NOMO-1 treated with dmso at 0.1 percent for 144 hours (cell line): ENCODE measurements around the gene DDX54.
"Not testable (repeated sequence)": the region's sequence is repeated elsewhere in the genome, so short reads cannot be mapped to it uniquely, and the experiment has no call there.

ENCODE experiments used
- DNase-seq: peaks from one replicate; lab custom pipeline; 2025; ENCODE audit not compliant: unreplicated experiment; lab: John Stamatoyannopoulos, UW

Gene DDX54

DNA sequence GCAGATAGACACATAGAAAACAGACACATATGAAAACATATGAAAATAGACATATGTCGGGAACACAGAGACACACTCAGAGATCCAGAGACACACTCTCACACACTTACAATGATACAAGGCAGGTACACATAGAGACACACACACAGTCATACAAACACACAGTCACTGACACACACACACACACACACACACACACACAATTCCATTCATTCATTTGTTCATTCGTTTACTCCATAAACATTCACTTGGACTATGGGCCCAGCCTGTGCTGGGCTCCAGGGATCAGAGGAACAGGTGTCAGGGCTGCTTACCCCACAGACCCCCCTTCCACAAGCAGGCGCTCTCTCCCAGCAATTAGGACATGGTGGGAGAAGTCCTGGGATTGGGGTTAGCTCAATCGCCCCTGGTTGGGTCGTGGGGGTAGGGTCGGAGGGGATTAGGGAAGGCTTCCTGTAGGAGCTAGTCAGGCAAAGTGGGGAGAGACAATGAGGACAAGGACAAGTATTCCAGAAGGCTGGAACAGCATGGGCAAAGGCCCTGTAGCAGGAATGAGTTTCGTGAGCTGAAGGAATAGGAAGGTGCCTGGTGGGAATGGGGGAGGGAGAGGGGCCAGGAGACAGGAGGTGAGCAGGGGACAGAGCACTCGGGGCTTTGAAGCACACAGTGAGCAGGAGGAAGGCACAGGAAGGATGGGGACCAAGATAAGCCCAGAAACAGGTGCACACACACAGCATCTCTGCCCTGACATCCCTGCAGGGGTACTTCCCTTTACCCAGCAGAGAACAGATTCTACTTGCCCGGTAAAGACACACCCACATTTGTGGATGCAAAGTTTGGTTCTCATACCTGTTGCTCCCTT lies 56.2 kb downstream of the DDX54 start:
- DNase-seq, result no peak

GRCh38 chr12:113127791-113128199 lies 57.5 kb downstream of the DDX54 start:
- no peak for DNase-seq

DNA sequence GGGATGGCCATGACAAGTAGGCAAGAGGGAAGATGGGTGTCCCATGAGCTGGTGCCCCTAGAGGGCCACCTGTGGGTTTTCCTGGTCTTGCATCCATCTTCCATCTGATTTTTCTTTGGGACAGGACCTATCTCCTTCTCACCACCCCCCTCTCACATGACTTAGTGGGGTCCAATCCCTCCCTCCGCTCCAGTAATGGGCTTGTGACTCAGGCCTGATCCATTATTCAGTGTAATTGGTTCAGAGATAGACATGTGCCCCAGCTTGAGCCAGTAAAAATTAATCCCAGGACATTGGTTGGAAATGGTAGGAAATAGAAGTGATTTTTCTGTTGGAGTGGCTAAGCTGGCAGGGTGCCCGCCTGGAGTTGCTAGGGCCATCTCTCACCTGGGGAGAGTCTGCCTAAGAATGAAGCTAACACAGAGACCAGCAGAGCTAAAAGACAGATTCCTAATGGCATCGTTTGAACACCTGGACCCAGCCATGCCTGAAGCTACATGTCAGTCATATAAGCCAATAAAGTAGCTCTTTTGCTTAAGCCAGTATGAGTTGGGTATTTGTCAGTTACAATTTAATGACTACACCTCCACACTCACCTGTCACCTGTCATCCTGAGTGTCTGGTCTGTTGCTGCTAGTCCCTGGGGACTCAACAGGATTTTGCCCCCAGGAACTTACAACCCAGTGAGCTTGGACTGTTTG lies 64.5 kb downstream of the DDX54 start:
- DNase-seq, result no peak

GRCh38 chr12:113119980-113120669 lies 65.2 kb downstream of the DDX54 start:
- DNase-seq, result no peak

DNA sequence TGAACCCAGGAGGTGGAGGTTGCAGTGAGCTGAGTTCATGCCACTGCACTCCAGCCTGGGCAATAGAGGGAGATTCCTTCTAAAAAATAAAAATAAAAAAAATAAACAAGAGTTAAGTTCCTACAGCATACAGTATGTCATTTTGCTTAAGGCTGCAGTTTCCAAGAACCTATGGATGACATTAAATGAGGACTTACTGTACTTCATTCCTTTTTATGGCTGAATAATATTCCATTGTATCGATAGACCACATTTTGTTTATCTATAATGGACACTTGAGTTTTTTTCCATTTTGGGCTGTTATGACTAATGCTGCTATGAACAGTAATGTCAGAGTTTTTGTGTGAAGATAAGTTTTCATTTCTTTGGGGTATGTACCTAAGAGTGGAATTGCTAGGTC lies 67.1 kb downstream of the DDX54 start:
- DNase-seq, result no peak

DNA sequence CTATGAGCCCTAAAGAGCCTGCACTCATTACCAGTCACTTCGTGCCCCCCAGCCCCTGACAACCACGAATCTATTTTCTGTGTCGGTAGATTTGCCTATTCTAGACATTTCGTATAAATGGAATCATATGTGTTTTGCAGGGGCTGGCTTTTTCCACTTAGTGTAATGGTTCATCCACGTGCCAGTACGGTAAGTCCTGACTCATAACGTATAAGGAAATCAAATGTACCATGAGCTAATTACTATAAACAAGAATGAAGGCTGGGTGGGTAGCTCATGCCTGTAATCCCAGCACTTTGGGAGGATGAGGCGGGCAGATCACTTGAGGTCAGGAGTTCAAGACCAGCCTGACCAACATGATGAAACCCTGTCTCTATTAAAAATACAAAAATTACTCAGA lies 67.6 kb downstream of the DDX54 start:
- not testable (repeated sequence) for DNase-seq

GRCh38 chr12:113116875-113117274 lies 68.4 kb downstream of the DDX54 start:
- no peak for DNase-seq

GRCh38 chr12:113115455-113116126 lies 69.7 kb downstream of the DDX54 start:
- no peak for DNase-seq

DNA sequence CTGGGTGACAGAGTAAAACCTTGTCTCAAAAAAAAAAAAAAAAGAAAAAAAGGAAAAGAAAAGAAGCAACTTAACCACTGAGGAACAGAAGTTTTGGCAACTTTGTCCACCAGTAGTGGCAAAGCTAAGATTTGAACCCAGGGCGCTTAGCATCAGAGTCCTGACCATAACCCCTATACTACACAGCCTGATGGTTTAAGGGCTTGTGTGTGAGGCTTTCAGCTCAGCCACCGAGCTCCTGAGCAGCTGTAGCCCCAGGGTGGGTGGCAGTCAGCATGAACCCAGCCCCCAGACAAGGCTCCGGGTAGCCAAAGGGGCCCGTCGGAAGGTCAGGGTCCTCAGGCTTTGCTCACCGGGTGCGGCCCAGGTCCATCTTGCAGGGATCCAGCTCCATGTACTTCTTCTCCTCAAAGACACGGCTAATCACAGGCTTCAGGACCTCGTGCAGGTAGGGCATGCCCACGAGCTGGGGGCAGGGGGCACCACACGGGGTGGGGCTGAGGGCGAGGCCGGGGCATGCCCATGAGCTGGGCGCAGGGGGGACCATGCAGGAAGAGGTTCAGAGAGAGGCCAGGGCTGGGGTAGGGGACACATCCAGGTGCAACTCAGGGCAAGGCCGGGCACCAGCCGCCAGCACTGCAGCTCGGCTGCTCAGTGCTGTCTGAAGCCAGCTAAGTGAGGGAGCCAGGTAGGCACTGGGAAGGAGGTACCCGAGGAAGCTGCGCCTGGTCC lies 70.7 kb downstream of the DDX54 start:
- no peak for DNase-seq

- DNase-seq, result no peak
These were observed 71.9 kb downstream of the DDX54 start for GRCh38 chr12:113113397-113113796.

DNA sequence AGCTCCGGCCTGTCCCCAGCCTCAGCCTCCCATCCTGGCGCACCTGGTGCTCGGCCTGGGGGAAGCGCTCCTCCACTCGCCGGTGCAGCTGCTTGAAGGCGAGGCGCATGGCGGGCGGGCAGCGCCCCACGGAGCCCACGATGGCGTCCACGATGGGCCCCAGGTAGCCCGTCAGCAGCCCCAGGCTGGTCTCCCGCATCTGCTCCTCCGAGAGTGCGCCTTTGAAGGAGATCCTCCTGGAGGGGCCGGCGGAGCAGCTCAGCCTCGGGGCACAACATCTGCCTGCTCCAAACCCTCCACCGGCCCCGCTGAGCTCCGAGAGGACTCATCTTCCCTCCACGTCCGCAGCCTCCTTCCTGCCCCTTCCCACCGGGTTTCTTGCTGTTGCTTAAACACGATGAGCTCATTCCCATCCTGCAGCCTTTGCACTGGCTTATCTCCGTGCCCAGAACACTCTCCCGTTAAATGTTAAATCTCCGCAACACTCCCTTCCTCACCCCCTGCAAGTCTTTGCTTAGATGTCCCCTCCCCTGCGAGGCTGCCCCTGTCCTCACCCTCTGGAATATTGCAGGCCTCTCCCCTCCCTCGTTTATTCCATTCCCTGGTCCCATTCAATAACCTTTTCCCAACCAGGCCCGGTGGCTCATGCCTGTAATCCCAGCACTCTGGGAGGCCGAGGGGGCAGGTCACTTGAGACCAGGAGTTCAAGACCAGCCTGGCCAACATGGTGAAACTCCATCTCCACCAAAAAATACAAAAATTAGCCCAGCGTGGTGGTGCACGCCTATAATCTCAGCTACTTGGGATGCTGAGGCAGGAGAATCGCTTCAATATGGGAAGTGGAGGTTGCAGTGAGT lies 73.0 kb downstream of the DDX54 start:
- no peak for DNase-seq

GRCh38 chr12:113111247-113111646 lies 74.0 kb downstream of the DDX54 start:
- DNase-seq, result no peak

DNA sequence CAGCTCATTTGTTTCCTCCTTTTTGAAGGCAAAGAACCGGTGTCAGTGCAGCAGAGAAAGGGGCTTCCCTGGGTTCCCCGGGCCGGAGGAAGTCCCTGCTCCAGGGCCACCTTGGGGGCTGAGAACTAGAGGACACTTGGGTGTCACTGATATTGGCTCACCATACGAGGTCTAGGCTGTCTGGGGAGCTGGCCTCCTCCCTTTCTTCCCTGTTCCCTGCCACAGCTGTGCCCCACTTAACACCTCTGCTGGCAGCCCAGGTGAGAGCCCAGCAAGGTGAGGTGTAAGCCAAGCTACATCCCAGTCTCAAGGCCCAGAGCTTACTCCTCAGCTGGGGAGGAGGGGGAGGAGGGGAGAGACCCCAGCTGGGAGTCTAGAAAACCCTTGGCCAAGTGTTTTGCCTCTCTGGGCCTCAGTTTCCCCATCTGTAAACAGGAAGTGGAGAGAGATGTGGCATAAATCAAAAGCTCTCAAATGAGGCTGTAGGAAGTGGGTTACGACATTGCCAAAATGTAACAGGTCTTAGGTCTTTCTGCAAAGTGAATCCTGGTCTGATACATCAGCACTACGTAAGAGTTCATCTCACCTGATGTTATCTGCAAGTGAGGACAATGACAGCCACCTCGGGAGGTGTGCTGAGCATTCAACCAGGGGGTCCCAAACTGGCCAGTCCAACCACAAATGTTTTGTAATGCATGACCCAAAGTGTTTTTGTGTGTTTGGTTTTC lies 75.2 kb downstream of the DDX54 start:
- DNase-seq, result no peak

DNA sequence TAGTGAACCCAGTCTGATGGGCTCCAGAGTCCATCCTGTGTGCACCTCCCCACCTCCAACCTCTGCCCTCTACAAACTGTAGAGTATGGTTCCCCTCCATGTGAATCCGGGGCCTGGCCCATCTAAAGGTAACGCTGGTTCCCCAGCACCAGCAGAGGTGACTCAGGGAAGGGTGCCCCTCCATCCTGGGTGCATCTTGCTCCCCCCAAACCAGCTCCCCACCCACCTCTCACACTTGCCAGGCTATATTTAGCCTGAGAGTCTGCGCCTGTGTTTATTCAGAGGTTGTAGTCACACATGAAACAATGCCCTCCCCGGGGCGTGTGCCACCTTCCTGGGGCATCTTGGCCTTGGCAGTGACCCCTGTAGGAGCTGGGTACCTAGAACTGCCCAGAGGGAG lies 75.9 kb downstream of the DDX54 start:
- no peak for DNase-seq

DNA sequence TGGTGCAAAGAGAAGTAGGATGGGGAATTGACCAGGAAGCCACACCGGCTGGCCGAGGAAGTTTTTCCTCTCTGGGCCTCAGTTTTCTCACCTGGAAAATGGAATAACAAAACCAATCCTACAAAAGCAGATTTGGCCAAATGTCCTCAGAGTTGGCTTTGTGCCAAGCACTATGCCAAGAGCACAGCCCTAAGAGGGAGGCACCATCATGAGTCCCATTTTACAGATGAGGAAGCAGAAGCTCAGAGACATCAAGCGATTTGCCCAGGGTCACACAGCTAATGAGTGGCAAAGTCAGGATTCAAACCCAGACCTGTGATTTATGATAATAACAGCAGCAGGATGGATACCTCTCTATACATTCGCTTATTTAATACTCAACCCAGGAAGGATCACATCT lies 77.0 kb downstream of the DDX54 start:
- DNase-seq, result no peak
